K562 (cell line): ENCODE measurements around the gene PLAC9. TPM values are rescaled to one million over a fixed set of nuclear protein-coding genes. Genes with fewer than 3 reads are reported as not detected.
"Not testable (repeated sequence)": the region's sequence is repeated elsewhere in the genome, so short reads cannot be mapped to it uniquely, and the experiment has no call there.

Source experiments
- ATAC-seq: fragments of 200-7000 bp; cut with Tn5 transposase; 3 replicates; pipeline ENCODE4 v1.9.1; 2020; ENCODE audit warnings: moderate library complexity
- BruUV-seq: library from RNA; stranded (reverse); fragments of 400-500 nt; replicated peaks from 2 replicates; lab custom pipeline; 2021; lab: Mats Ljungman, UMichigan
- CTCF ChIA-PET: fragments of 300-600 bp; formaldehyde crosslinking; extraction: SDS; loops from one replicate; lab custom pipeline; 2021; ENCODE audit warnings: low intra/inter-chr PET ratio; lab: Yijun Ruan, JAX
- POLR2A ChIA-PET: fragments of 300-600, 350-650 bp; sonication (Branson Sonifier 250); formaldehyde crosslinking; extraction: SDS; loops from one replicate; lab custom pipeline; 2021; ENCODE audit warnings: antibody characterized with exemption, inconsistent platforms; lab: Yijun Ruan, JAX
- DNase-seq, 4 experiments: peaks; one replicate each; pipeline versions ENCODE4 v3.0.0 to v3.0.0-alpha.2; 2011 to 2018; ENCODE audit warnings: low spot score in 3 of 4, mixed read lengths in 3 of 4; ENCODE audit errors: extremely low read depth in 1 of 4
- FAIRE-seq: peaks from 2 replicates; lab custom pipeline; 2011; peaks lifted over from hg19 to GRCh38; lab: Jason Lieb, UNC
- H2AFZ ChIP-seq: 2 replicates; pipeline ENCODE4 v1.6.0; 2011; ENCODE audit warnings: low read depth, low read length, control low read depth, inconsistent platforms
- H3K27ac ChIP-seq: fragments of 200-600 bp; 3 replicates; pipeline ENCODE4 v1.8.0; 2011; ENCODE audit warnings: low read depth, mild to moderate bottlenecking, control low read depth, inconsistent platforms, low read length, moderate library complexity, mixed read lengths; ENCODE audit errors: extremely low read depth
- H3K27me3 ChIP-seq, 2 experiments: fragments of 300-600 bp in 1 of 2; 2 replicates in 1 of 2; 3 replicates in 1 of 2; pipeline versions ENCODE4 v1.6.0 to v1.8.0; 2011; ENCODE audit warnings: inconsistent platforms in 2 of 2, low read length in 2 of 2, mild to moderate bottlenecking in 1 of 2, mixed read lengths in 1 of 2, moderate library complexity in 1 of 2; ENCODE audit not compliant: control insufficient read depth in 2 of 2, insufficient read depth in 2 of 2
- H3K36me3 ChIP-seq: fragments of 300-600 bp; 3 replicates; pipeline ENCODE4 v1.8.0; 2011; ENCODE audit warnings: mild to moderate bottlenecking, low read length, inconsistent platforms; ENCODE audit not compliant: control insufficient read depth, insufficient read depth
- H3K4me1 ChIP-seq, 2 experiments: fragments of 200-600 bp in 1 of 2; replicated peaks in 1 of 2; 2 replicates in 1 of 2; 3 replicates in 1 of 2; pipeline versions ENCODE4 v1.5.1 to v1.8.0; 2011; ENCODE audit warnings: inconsistent platforms in 2 of 2, low read length in 2 of 2, mild to moderate bottlenecking in 1 of 2, mixed read lengths in 1 of 2, moderate library complexity in 1 of 2; ENCODE audit not compliant: control insufficient read depth in 2 of 2, insufficient read depth in 2 of 2
- H3K4me2 ChIP-seq: 2 replicates; pipeline ENCODE4 v1.6.1; 2011; ENCODE audit warnings: low read length, control low read depth, inconsistent platforms, mixed read lengths; ENCODE audit not compliant: insufficient read depth
- H3K4me3 ChIP-seq: fragments of 200-600 bp; sonication (generic), shearing (Covaris generic); 2 replicates; pipeline ENCODE4 v1.5.1; 2016; ENCODE audit warnings: control low read depth, inconsistent platforms
- H3K79me2 ChIP-seq: fragments of 200-600 bp; 3 replicates; pipeline ENCODE4 v1.8.0; 2011; ENCODE audit warnings: low read length, inconsistent platforms; ENCODE audit not compliant: control insufficient read depth, insufficient read depth
- H3K9ac ChIP-seq, 2 experiments: 2 replicates each; pipeline versions ENCODE4 v1.6.0 to v1.6.1; 2011; ENCODE audit warnings: low read depth in 2 of 2, low read length in 2 of 2, control low read depth in 1 of 2, inconsistent platforms in 1 of 2, mild to moderate bottlenecking in 1 of 2, mixed read lengths in 1 of 2; ENCODE audit not compliant: insufficient read depth in 1 of 2
- H3K9me1 ChIP-seq: one replicate; pipeline ENCODE4 v1.6.0; 2011; ENCODE audit warnings: inconsistent platforms, mild to moderate bottlenecking, low read length, moderate library complexity; ENCODE audit not compliant: control insufficient read depth, insufficient read depth
- H3K9me3 ChIP-seq: replicated peaks from 2 replicates; pipeline ENCODE4 v1.5.1; 2011; ENCODE audit warnings: low read depth, low read length, inconsistent platforms; ENCODE audit not compliant: control insufficient read depth, insufficient read depth
- H4K20me1 ChIP-seq: replicated peaks from 2 replicates; pipeline ENCODE4 v1.6.1; 2011; ENCODE audit warnings: low read length, inconsistent platforms, mixed read lengths; ENCODE audit not compliant: control insufficient read depth, insufficient read depth
- EZH2 ChIP-seq: IDR thresholded peaks from 2 replicates; pipeline ENCODE4 v1.6.1; 2012; ENCODE audit warnings: low read depth, mild to moderate bottlenecking, inconsistent platforms, low read length, borderline replicate concordance
- FOXM1 ChIP-seq, 2 experiments: fragments of 450-650 bp in 1 of 2; sonication (generic) in 1 of 2; formaldehyde crosslinking in 1 of 2; IDR thresholded peaks; 2 replicates each; pipeline versions ENCODE4 v1.6.1 to v1.9.0; 2017 to 2022; ENCODE audit warnings: low read depth in 2 of 2, mild to moderate bottlenecking in 2 of 2, missing genetic modification reagents in 1 of 2, moderate library complexity in 1 of 2
- GATAD2B ChIP-seq: fragments of 450-650 bp; IDR thresholded peaks from 2 replicates; pipeline ENCODE4 v1.6.1; 2017; ENCODE audit warnings: mild to moderate bottlenecking, borderline replicate concordance
- HDAC3 ChIP-seq: fragments of 450-650 bp; IDR thresholded peaks from 2 replicates; pipeline ENCODE4 v1.6.1; 2018; ENCODE audit warnings: borderline replicate concordance, mild to moderate bottlenecking, moderate library complexity; ENCODE audit not compliant: partially characterized antibody
- IRF2 ChIP-seq: sonication (generic); formaldehyde crosslinking; IDR thresholded peaks from 2 replicates; pipeline ENCODE4 v1.8.1; 2022; ENCODE audit warnings: mild to moderate bottlenecking, missing genetic modification reagents
- WGBS: fragments of 100-300 bp; shearing (Covaris generic); methylation state at CpG from one replicate; pipeline ENCODE4 v1.1.6; 2016; ENCODE audit warnings: low coverage, mixed read lengths; ENCODE audit not compliant: insufficient coverage; ENCODE audit errors: missing lambda C conversion rate; 5-methylcytosine and 5-hydroxymethylcytosine counted together
- in situ Hi-C: fragments of 300-500 bp; cut with MboI; formaldehyde crosslinking; loops from 4 replicates; pipeline ENCODE4 v1.15.0; 2018; ENCODE audit warnings: inconsistent platforms, mixed read lengths
- intact Hi-C: fragments of 100-400 bp; cut with micrococcal nuclease; formaldehyde crosslinking; loops from 2 replicates; pipeline ENCODE4 v1.14.2; 2022
- polyA plus RNA-seq, 8 experiments: library from polyadenylated mRNA; depleted of rRNA in 4 of 8; stranded (reverse) in 5 of 8; unstranded in 3 of 8; fragments of >200 nt; fragmentation: Nextera tagmentation in 2 of 8; fragmentation: Illumina TruSeq in 1 of 8; extraction: Ambion mirVana in 2 of 8; extraction: Trizol in 1 of 8; gene quantifications; 2 replicates each; pipeline versions ENCODE4 v1.2.1 to v1.2.3, GENCODE V29; 2011 to 2014; ENCODE audit warnings: inconsistent platforms in 1 of 8, missing spikeins in 1 of 8
- total RNA-seq, 7 experiments: library from RNA; depleted of rRNA in 6 of 7; stranded (reverse); fragments of >200 nt in 6 of 7; fragmentation: Illumina TruSeq in 2 of 7; extraction: Trizol in 2 of 7; gene quantifications; 2 replicates each; pipeline versions ENCODE4 v1.2.1 to v1.2.3, GENCODE V29; 2011 to 2021; ENCODE audit warnings: low replicate concordance in 1 of 7

Gene PLAC9
- total and polyA plus RNA-seq, 9 of the 15 experiments (the other 6 are each of a cell fraction or from before 2014, with no cell fraction given) = not detected

DNA sequence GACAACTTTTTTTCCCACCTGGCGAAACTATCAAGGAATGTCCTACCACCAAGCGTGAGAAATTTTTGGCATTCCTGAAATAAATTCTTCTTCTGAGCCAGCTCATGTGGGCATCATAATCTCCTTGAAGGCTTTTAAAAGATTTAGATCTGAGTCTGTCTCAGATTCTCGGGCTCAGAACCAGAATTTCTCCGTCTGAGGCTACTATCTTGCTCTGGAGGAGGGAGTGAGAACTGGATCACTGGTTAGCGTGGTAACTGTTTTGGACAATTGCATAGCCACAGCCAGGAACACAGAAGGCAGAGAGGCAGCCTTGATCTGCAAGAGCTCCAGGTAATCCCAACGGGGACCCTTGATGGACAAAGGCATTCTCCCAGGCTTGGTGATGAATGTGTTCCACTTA lies 1.0 kb upstream of the PLAC9 start:
- no peaks in the 10 kb centered on the region for H3K9me1 ChIP-seq
- H3K27me3 ChIP-seq = peaks cover 27 to 54% of the 10 kb centered on the region in 2 experiments; a peak in 4 of 5 replicates
- no peaks in the 10 kb centered on the region for H3K9me3 ChIP-seq
- no peaks in the 10 kb centered on the region for H3K79me2 ChIP-seq
- no peak overlapping the region for H3K9ac ChIP-seq
- no peak overlapping the region for H3K4me2 ChIP-seq
- no TSS peak for BruUV-seq
- H3K36me3 ChIP-seq = no peaks in the 10 kb centered on the region
- H3K27ac ChIP-seq = no peak overlapping the region
- H3K4me1 ChIP-seq = peaks cover 0 to 6% of the 10 kb centered on the region in 2 experiments; a peak in 1 of 5 replicates
- intact Hi-C loops (loop anchor here (2.0 kb wide), 2 partner anchors 73 to 569 kb away; no protein-coding TSS in a partner anchor), in situ Hi-C loops (loop anchor here (5.0 kb wide), 1 partner anchor 74 kb away; no protein-coding TSS in a partner anchor)
- no peak for FAIRE-seq
- 4% methylated on average over 6 of the region's 6 CpGs for WGBS
- ChIA-PET CTCF (no interaction called here), POLR2A (interaction anchor here (0.6 to 0.8 kb wide), 3 partner anchors 547 to 691 kb away, joined by 3 to 4 read pairs (median 4); no protein-coding TSS in a partner anchor)
- ATAC-seq = no peak
- DNase-seq = no peak
- H3K4me3 ChIP-seq = no peak overlapping the region
- no peak for TF ChIP-seq HDAC3
- TF ChIP-seq GATAD2B = no peak
- no peak for TF ChIP-seq FOXM1 (IDR thresholded peaks at IDR 0.05; ENCODE audit: low read depth)
- no peak for TF ChIP-seq FOXM1 (CRISPR knock-in tag; IDR thresholded peaks at IDR 0.05; ENCODE audit: low read depth)
- no peaks in the 10 kb centered on the region; the same call in 1 of the 2 replicates for H4K20me1 ChIP-seq
- no peak overlapping the region for H2AFZ ChIP-seq

DNA sequence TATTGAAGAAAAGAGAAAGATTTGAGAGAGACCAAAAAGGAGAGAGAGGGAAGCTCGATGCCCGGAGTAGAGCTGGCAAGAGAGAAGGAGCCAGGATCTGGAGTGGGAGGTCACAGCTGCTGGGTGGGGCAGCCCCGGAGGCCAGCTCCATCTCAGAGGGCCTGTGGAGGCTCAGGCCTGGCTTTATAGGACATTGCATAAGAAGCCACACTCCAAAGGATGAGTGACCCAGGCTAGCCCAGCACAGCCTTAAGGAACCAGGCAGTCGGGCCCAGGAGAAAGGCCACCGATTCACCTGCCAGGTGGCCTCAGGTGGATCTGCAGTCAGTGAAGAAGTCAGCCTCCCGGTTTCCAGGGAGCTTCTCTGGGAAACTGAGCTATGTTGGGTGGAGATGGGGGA lies 676 bp downstream of the PLAC9 start:
- Histone ChIP-seq H3K27me3 (peaks cover 37 to 59% of the 10 kb centered on the region in 2 experiments), H3K4me3 (no peak overlapping the region), H3K27ac (no peak overlapping the region), H4K20me1 (no peaks in the 10 kb centered on the region; the same call in 1 of the 2 replicates), H3K79me2 (no peaks in the 10 kb centered on the region), H3K9me3 (no peaks in the 10 kb centered on the region), H2AFZ (no peak overlapping the region), H3K4me1 (peaks cover 0 to 6% of the 10 kb centered on the region in 2 experiments; a peak in 1 of 5 replicates), H3K36me3 (no peaks in the 10 kb centered on the region), H3K9ac (no peak overlapping the region), H3K4me2 (no peak overlapping the region), H3K9me1 (no peaks in the 10 kb centered on the region)
- WGBS = 2% methylated on average over 6 of the region's 6 CpGs
- DNase-seq = no peak
- ChIA-PET CTCF (no interaction called here), POLR2A (interaction anchor here (1.0 to 1.4 kb wide), 2 partner anchors 13 to 16 kb away, joined by 3 to 4 read pairs; no protein-coding TSS in a partner anchor)
- no peak for ATAC-seq
- no peak for FAIRE-seq
- intact Hi-C loops = no loop called here
- BruUV-seq = no TSS peak
- in situ Hi-C loops = loop anchor here (5.0 kb wide), 1 partner anchor 76 kb away; no protein-coding TSS in a partner anchor
- no peak for TF ChIP-seq IRF2 (CRISPR knock-in tag)
- TF ChIP-seq EZH2 = 0 out of 2 replicates have a peak, but pooled peaks have one; percentile 9

DNA sequence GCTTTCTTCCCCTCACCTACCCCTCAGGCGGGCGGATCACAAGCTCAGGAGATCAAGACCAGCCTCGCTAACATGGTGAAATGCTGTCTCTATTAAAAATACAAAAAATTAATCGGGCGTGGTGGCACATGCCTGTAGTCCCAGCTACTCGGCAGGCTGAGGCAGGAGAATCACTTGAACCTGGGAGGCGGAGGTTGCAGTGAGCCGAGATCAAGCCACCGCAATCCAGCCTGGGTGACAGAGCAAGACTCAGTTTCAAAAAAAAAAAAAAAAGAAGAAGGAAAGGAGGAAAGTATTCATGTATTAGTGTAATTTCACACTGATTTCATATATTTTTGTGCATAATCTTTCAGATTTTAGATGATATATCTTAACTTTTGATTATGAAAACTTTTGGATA lies 1.2 kb downstream of the PLAC9 start:
- CTCF ChIA-PET, ATAC-seq, H3K4me2 ChIP-seq, DNase-seq, intact Hi-C loops, H3K4me3 ChIP-seq, H3K27ac ChIP-seq, H4K20me1 ChIP-seq, H3K9ac ChIP-seq, H2AFZ ChIP-seq, H3K9me1 ChIP-seq, H3K36me3 ChIP-seq, H3K79me2 ChIP-seq, FAIRE-seq, H3K9me3 ChIP-seq, BruUV-seq, H3K4me1 ChIP-seq: not testable (repeated sequence)
- 1% methylated on average over 9 of the region's 9 CpGs for WGBS
- POLR2A ChIA-PET = interaction anchor here (1.0 to 1.4 kb wide), 2 partner anchors 14 to 17 kb away, joined by 3 to 4 read pairs; no protein-coding TSS in a partner anchor
- in situ Hi-C loops = loop anchor here (5.0 kb wide), 1 partner anchor 76 kb away; no protein-coding TSS in a partner anchor
- peaks cover 40 to 63% of the 10 kb centered on the region in 2 experiments for H3K27me3 ChIP-seq
